Activated CD8-positive, alpha-beta memory T cell treated with anti-CD3 and anti-CD28 coated beads, Interleukin-2, amount 50 U/mL, for 24 hours (primary cell): ENCODE results near the gene PADI3.
"Not testable (repeated sequence)": the region's sequence is repeated elsewhere in the genome, so short reads cannot be mapped to it uniquely, and the experiment has no call there.

Experiments used
- DNase-seq: peaks from one replicate; pipeline ENCODE4 v3.0.0-alpha.2; 2020; ENCODE audit errors: extremely low read depth

PADI3 gene

GRCh38 chr1:17241780-17242074 is 7.2 kb upstream of the PADI3 start:
- DNase-seq: not testable (repeated sequence)

DNA sequence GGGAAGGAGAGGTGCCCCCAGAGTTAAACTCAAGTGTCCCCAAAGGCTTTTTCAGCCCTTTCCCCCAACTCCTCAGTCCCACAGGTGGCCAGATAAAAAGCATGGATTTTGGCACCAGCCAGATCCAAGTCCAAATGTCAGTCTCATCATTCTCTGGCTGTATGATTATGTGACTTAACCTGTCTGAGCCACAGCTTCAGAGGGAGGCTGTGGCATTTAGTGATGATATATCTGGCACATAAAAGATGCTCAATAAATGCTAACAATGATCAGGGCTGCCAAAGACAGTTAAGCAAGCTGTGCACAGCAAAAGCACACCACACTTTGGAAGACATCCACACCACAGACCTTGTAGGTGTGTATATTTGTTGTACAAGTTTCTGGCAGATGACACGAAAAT is 5.6 kb upstream of the PADI3 start:
- DNase-seq: no peak

GRCh38 chr1:17244821-17245740 is 3.8 kb upstream of the PADI3 start:
- DNase-seq: no peak

DNA sequence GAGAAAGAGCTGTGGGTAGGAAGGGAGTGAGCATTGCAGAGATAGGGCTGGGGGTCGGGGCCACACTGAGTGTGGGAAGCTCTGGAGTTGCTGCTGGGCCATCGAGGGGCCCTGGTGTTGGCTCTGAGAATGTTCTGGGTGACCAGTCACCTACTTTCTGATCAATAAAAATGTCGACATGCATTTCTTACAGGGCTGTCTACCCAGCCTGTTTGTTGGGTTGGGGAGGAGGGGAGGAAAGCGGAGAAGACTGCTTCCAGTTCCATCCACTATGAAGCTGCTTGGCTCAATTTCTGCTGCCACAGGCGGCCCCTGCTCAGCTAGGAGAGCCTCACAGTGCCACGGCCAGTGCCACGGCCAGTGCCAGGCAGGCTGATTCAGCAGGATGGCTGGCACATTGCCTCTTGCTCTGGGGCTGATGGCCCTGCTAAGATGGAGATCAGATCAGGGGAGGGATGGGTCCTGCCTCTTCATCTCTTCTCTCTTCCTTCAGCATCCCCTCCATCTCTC is 3.0 kb upstream of the PADI3 start:
- DNase-seq: no peak

GRCh38 chr1:17246971-17247370 is 1.9 kb upstream of the PADI3 start:
- no peak for DNase-seq

DNA sequence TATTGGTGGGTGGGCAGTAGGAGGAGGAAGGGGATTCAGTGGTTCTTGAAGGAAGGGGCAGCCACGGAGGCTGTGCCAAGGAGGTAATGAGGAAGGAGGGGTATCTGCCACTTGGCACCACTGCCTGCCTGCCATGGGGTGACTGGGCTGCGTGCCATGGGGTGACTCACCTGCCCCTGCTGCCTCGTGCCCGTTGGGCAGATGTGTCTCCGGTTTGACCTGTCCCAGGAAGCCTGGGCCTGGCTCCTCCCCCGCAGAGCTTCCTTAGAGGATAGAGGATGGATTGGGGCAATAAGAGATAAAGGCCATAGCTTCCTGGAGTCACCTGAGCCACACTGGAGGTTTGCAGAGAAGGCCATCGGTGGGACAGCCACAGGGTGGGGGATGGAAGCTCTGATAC is 1.7 kb downstream of the PADI3 start:
- no peak for DNase-seq

DNA sequence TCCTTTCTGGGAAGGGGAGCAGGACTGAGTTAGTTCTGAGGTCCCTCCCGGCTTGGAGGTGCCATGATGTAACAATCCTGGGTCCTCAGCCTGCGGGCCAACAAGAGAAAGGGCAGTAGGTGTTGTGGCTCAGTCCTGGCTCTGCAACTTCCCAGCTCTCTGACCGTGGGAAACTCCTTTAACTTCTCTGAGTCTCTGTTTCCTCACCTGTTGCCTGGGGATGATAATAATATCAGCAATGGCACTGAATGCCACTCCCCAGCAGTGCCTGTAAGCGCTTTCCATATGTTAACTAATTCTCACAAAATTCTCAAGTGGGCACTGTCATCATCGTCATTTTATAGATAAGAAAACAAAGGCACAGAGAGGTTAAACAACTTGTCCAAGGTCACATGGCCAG is 2.3 kb downstream of the PADI3 start:
- no peak for DNase-seq

GRCh38 chr1:17251701-17252376 is 2.9 kb downstream of the PADI3 start:
- DNase-seq: no peak

DNA sequence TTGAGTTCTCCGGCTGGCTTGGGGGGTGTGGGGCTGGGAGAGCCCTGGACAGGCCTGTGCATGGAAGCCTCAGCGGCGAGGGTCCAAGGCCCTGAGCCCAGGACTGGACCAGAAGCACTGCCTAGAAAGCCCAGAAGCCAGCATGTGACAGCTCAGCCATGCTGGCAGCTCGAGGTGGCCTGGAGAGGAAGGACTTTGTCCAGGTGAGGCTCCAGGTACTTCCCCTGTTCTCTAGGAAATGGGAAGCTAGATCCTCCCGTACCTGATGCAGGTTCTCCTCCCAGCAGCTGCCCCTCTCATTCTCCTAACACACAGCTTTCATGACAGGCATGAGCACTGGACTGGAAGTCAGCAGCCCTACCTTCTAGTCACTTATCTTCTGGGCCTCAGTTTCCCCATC is 6.4 kb downstream of the PADI3 start:
- no peak for DNase-seq

DNA sequence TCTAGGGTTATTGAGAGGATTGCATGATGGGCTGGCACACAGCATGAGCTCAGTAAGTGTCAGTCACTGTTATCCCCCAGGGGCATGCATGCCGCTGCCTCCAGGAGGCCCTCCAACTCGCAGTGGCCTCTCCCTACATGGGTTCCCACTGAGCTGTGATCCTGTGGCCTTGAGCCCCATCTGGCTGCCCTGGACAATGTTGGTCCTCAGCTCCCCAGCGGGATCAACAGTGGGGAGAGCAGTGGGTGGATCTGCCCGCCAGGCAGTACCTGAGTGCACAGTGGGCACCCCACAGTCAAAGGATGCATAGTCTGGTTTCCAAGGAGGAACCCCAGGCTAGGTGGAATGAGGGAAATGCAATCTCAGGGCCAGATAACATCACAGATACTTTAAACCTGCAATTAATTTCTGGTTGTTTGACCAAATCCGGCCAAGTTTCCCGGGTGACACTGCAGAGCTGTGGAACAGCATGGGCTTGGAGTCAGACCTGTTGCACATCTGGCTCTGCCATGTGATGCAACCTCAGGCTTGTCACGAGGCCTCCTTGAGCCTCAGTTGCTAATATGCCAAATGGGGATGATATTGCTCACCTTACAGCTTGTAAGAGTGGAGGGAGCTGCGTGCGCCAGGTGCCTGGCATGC is 9.3 kb downstream of the PADI3 start:
- no peak for DNase-seq

DNA sequence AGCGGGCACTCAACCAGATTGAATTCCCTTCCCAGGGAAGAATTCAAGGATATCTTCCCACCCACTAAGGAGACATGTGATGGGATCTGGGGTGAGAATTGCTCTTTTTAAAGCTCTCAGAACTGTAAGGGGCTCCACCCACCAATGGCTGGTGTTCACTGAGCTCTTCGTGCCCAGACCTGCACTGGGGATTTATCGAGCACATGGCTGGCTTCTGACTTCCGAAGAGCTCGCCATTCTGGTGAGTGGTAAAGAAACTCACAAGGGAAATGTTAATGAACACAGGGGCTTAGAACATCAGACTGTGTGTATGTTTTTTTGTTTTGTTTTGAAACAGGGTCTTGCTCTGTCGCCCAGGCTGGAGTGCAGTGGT is 9.8 kb downstream of the PADI3 start:
- no peak for DNase-seq

DNA sequence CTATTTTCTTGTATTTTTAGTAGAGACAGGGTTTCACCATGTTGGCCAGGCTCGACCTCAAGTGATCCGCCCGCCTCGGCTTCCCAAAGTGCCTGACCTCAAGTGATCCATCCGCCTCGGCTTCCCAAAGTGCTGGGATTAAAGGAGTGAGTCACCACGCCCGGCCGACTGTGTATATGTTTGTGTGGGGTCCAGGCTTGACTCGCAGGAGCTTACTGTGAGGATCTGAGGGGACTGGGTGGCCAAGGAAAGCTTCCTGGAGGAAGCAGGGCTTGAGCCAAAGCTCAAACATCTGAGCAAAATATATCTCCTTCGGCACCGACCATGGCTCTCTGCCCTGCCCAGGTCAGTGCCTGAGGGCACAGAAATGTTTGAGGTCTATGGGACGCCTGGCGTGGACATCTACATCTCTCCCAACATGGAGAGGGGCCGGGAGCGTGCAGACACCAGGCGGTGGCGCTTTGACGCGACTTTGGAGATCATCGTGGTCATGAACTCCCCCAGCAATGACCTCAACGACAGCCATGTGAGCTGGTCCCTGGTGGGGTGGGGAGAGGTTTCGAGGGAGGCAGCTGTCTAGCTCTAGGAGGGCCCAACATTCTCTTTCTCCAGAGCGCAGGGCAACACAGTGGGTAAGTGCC is 10.5 kb downstream of the PADI3 start:
- DNase-seq: no peak

DNA sequence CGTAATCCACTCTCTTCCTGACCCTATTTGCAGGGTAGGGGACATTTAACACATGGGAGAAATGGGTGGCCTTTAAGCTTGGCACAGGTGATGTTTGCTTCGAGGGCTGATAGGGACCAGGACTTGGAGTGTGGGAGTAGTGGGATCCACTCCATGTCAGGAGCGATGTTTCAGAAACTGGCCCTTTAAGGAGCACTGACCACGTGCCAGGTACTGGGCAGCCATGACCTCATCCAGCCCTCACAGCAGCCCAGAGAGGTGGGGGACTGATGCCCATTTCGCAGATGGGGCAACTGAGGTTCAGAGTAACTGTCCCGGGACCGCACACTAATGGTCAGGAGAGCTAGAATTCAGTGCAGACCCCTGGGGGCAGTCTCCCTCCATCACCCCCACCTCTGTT is 11.4 kb downstream of the PADI3 start:
- no peak for DNase-seq

- no peak for DNase-seq
Measured at GRCh38 chr1:17260738-17261137, 11.8 kb downstream of the PADI3 start.

DNA sequence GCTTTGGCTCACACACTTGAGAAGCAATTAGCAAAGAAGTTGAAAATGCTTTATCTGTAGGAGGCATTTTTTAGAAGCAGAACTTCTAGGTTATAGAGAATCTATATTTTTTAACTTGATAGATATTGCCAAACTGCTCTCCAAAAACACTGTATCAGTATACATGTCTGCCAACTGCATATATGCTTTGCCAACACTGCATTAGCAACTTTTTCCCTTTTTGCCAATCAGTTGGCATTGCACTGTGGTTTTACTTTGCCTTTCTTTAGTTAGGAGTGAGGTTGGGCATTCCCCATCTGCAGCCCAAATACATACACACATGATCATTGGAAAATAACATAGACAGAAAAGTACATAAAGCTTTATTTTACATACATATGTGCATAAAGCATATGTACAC is 15.0 kb downstream of the PADI3 start:
- DNase-seq: no peak

DNA sequence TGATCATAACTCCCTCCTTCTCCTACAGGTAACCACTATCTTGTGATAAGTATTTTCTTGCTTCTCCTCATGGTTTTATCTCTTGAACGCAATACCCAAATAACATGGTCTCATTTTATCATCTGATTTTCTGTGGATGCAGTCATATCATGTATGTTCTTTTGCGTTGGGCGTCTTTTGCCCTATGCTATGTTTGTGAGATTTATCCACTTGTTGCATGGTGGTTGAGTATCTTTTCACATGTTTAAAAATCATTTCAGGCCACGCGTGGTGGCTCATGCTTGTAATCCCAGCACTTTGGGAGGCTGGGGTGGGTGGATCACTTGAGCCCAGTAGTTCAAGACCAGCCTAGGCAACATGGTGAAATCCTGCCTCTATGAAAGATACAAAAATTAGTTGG is 15.6 kb downstream of the PADI3 start:
- DNase-seq: no peak

- DNase-seq: no peak
Measured at GRCh38 chr1:17265162-17265561, 16.3 kb downstream of the PADI3 start.

DNA sequence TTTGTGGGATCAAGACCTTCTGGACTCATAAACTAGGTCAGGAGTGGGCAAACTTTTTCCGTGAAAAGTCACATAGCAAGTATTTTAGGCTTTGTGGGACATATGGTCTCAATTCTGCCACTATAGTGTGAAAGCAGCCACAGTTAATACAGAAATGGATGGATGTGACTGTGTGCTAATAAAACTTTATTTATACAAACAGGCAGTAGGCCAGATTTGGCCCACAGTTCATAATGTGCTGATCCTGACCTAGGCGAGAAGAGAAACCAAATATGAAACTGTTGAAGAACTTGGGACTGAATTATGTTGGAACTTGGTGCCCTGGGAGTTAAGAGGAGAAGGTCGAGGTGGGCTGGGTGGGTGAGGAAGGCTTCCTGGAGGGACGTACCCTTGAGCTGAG is 17.1 kb downstream of the PADI3 start:
- DNase-seq: no peak

DNA sequence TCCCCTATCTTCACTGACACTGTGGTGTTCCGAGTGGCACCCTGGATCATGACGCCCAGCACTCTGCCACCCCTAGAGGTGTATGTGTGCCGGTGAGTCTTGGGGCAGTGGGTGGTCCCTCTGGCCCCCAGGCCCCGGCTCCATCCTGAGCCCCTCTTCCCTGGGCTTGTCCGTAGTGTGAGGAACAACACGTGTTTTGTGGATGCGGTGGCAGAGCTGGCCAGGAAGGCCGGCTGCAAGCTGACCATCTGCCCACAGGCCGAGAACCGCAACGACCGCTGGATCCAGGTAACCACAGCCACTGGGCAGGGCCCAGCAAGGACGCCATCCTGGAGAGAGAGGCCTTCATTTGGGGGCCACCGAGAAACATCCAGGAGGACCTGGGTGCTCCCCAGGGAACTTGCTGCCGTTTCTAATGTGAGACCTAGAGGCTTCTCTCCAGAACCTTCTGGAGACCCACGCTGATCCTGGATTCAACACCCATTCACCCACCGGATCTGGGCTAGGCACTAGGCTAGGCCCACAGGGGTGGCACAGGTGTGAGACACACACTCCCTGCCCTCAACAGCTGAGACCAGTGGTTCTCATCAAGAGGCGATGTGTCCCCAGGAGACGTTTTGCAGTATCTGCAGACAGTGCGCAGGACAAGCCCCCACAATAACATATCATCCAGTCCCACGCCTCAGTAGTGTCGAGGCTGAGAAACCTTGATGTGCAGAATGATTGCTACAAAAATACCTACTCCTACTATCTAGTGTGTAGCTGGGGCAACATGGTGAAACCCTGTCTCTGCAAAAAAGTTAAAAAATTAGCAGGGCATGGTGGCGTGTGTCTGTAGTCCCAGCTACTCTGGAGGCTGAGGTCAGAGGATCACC is 22.2 kb downstream of the PADI3 start:
- DNase-seq: no peak

DNA sequence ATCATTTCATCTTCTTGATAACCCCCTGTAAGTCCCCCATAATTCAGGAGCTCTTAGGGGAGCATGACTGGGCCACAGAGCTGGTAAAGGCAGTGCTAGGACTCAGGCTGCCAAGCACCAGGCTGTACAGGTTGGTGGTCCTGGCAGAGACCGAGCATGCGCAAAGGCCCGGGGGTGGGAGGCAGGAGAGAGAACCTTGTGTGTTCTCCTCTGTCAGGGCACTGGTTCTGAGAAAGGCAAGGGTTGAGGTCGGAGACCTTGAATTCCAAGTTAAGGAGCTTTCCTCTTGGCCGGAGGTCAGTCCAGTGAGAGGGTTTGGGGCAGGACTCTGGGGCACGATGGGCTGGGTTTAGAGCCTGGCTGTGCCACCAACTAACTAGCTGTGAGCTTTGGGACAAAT is 23.2 kb downstream of the PADI3 start:
- DNase-seq: no peak

- no peak for DNase-seq
Measured at GRCh38 chr1:17272646-17273045, 23.7 kb downstream of the PADI3 start.
